SU-DHL-6 (cell line): ENCODE data around the gene MAST4.

Source experiments
- H2AFZ ChIP-seq: fragments of 200-600 bp; sonication (generic); 2 replicates; pipeline ENCODE4 v1.6.1; 2014; ENCODE audit warnings: low read depth, mild to moderate bottlenecking, moderate library complexity, mixed read lengths, antibody characterized with exemption, low read length; ENCODE audit not compliant: severe bottlenecking
- H3F3A ChIP-seq: fragments of 200-600 bp; shearing (Covaris generic); 2 replicates; pipeline ENCODE4 v1.6.0; 2016; ENCODE audit warnings: antibody characterized with exemption, mild to moderate bottlenecking; ENCODE audit not compliant: insufficient read depth
- H3K27ac ChIP-seq: fragments of 200-600 bp; sonication (generic); 2 replicates; pipeline ENCODE4 v1.5.1; 2016; ENCODE audit warnings: low read depth, mild to moderate bottlenecking, low read length, moderate library complexity, mixed read lengths
- H3K27me3 ChIP-seq: fragments of 200-600 bp; sonication (generic), shearing (Covaris generic); 2 replicates; pipeline ENCODE4 v1.6.0; 2014; ENCODE audit warnings: mild to moderate bottlenecking, low read length
- H3K36me3 ChIP-seq: fragments of 200-600 bp; sonication (generic); 2 replicates; pipeline ENCODE4 v1.6.1; 2014; ENCODE audit warnings: mild to moderate bottlenecking, low read length, mixed read lengths
- H3K4me2 ChIP-seq: fragments of 300-600, 200-600 bp; shearing (Covaris generic), sonication (generic); 2 replicates; pipeline ENCODE4 v1.6.0; 2014; ENCODE audit warnings: low read length, low read depth, mild to moderate bottlenecking; ENCODE audit not compliant: poor library complexity, severe bottlenecking
- H3K4me3 ChIP-seq: fragments of 200-600 bp; sonication (generic); 2 replicates; pipeline ENCODE4 v1.5.1; 2014; ENCODE audit warnings: antibody characterized with exemption, low read length, mild to moderate bottlenecking, mixed read lengths; ENCODE audit not compliant: insufficient read depth, poor library complexity, severe bottlenecking
- H3K79me2 ChIP-seq: fragments of 200-600 bp; sonication (generic); 2 replicates; pipeline ENCODE4 v1.6.1; 2014; ENCODE audit warnings: mild to moderate bottlenecking, low read length, moderate library complexity; ENCODE audit not compliant: insufficient read depth
- H3K9ac ChIP-seq: fragments of 200-600 bp; sonication (generic); 2 replicates; pipeline ENCODE4 v1.7.0; 2014; ENCODE audit warnings: mild to moderate bottlenecking, low read length
- H3K9me2 ChIP-seq: fragments of 200-600 bp; sonication (generic); replicated peaks from 2 replicates; pipeline ENCODE4 v1.6.1; 2014; ENCODE audit warnings: low read length; ENCODE audit not compliant: insufficient read depth
- H3K9me3 ChIP-seq: fragments of 200-600 bp; sonication (generic); 2 replicates; pipeline ENCODE4 v1.6.1; 2014; ENCODE audit warnings: low read length, mixed read lengths; ENCODE audit not compliant: insufficient read depth
- H4K20me1 ChIP-seq: fragments of 200-600 bp; sonication (generic); 2 replicates; pipeline ENCODE4 v1.6.1; 2014; ENCODE audit warnings: low read depth, mild to moderate bottlenecking, antibody characterized with exemption, low read length, moderate library complexity, mixed read lengths
- CTCF ChIP-seq: fragments of 200-600 bp; sonication (generic); IDR thresholded peaks from one replicate; pipeline ENCODE4 v1.5.1; 2017; ENCODE audit warnings: antibody characterized with exemption, mild to moderate bottlenecking, low read length, moderate library complexity; ENCODE audit not compliant: insufficient read depth, poor library complexity, severe bottlenecking
- EZH2phosphoT487 ChIP-seq: fragments of 200-600 bp; sonication (generic), shearing (Covaris generic); conservative IDR thresholded peaks from 2 replicates; pipeline ENCODE4 v1.6.1; 2018; ENCODE audit warnings: mild to moderate bottlenecking, antibody characterized with exemption, low read length, moderate library complexity, mixed read lengths

MAST4 gene

DNA sequence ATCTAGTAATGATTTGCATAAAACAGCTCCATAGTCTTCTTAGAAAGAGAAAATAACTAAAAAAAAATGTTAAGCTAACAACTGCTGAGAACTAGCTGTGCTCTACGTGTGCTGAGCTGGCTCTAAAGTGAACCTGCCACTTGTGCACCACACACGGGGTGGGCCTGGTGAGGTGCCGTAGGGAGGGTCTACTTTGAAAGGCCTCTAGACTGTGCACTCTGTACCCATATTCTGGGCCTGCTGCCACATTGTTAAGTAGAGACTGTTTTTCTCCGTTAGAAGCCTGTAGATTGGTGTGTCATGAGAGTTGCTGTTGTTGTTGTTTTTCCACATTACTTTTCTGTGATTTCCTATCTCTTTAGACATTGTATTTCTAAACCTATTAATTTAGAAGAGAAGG, 506.5 kb downstream of the MAST4 start:
- Histone ChIP-seq H3F3A (no peaks in the 10 kb centered on the region), H4K20me1 (no peaks in the 10 kb centered on the region), H3K4me2 (no peak overlapping the region), H3K79me2 (no peaks in the 10 kb centered on the region), H3K9me3 (no peaks in the 10 kb centered on the region), H3K27me3 (no peaks in the 10 kb centered on the region), H3K9ac (no peak overlapping the region), H2AFZ (no peak overlapping the region), H3K36me3 (no peaks in the 10 kb centered on the region), H3K27ac (no peak overlapping the region), H3K4me3 (no peak overlapping the region), H3K9me2 (no peaks in the 10 kb centered on the region)
- TF ChIP-seq CTCF (no peak), EZH2phosphoT487 (no peak)

- no peak overlapping the region for H3K27ac ChIP-seq
- no peaks in the 10 kb centered on the region for H3K9me2 ChIP-seq
Observed at GRCh38 chr5:67104859-67105258, 508.7 kb downstream of the MAST4 start.

DNA sequence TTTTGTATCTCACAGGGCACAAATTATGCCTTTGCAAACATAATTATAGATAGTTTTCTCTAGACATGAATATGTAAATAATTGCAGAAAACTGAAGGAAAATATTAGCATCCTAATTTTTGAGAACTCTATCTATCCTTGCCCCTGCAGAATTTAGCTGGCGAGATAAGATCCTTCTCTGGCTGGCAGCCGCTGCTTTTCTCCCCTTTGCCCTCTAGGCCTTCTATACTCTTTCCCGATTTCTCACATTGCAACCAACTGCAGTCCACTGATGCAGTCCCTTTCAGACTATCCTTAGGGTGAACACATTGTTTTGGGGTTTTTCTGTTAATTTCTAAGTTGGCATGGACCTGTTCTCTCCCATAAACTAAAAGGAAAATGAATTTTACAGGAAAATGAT, 509.1 kb downstream of the MAST4 start:
- Histone ChIP-seq H3K27ac (no peak overlapping the region), H3K36me3 (no peaks in the 10 kb centered on the region), H3K79me2 (no peaks in the 10 kb centered on the region), H3K9me2 (no peaks in the 10 kb centered on the region), H3K4me2 (no peak overlapping the region), H3K9me3 (no peaks in the 10 kb centered on the region), H3K27me3 (no peaks in the 10 kb centered on the region), H4K20me1 (no peaks in the 10 kb centered on the region), H3K9ac (no peak overlapping the region), H3F3A (no peaks in the 10 kb centered on the region), H3K4me3 (no peak overlapping the region), H2AFZ (no peak overlapping the region)
- TF ChIP-seq CTCF: no peak
- TF ChIP-seq EZH2phosphoT487: no peak

More at GRCh38 chr5:67104859-67105258, 508.7 kb downstream of the MAST4 start:
- Histone ChIP-seq H3K27me3 (no peaks in the 10 kb centered on the region), H3K4me3 (no peak overlapping the region), H4K20me1 (no peaks in the 10 kb centered on the region), H3K36me3 (no peaks in the 10 kb centered on the region), H3K79me2 (no peaks in the 10 kb centered on the region), H3K9ac (no peak overlapping the region), H3K4me2 (no peak overlapping the region), H3K9me3 (no peaks in the 10 kb centered on the region), H3F3A (no peaks in the 10 kb centered on the region), H2AFZ (no peak overlapping the region)
- no peak for TF ChIP-seq CTCF
- no peak for TF ChIP-seq EZH2phosphoT487
